MM.1S (cell line): ENCODE measurements around the gene BICDL1.

Experiments
- DNase-seq: peaks from one replicate; pipeline ENCODE4 v3.0.0-alpha.2; 2015
- H2AFZ ChIP-seq: fragments of 300-600 bp; sonication (generic); 2 replicates; pipeline ENCODE4 v1.6.0; 2016; ENCODE audit warnings: antibody characterized with exemption, low read length
- H3F3A ChIP-seq: fragments of 300-600 bp; sonication (generic); 2 replicates; pipeline ENCODE4 v1.6.1; 2016; ENCODE audit warnings: mild to moderate bottlenecking, antibody characterized with exemption, low read length, moderate library complexity, mixed read lengths; ENCODE audit not compliant: insufficient read depth
- H3K27ac ChIP-seq: fragments of 300-600 bp; sonication (generic); 2 replicates; pipeline ENCODE4 v1.5.1; 2016; ENCODE audit warnings: mild to moderate bottlenecking, low read length
- H3K27me3 ChIP-seq: fragments of 300-600 bp; sonication (generic); replicated peaks from 2 replicates; pipeline ENCODE4 v1.6.0; 2016; ENCODE audit warnings: low read length; ENCODE audit not compliant: insufficient read depth
- H3K36me3 ChIP-seq: fragments of 300-600 bp; sonication (generic); replicated peaks from 2 replicates; pipeline ENCODE4 v1.6.1; 2016; ENCODE audit warnings: mild to moderate bottlenecking, low read length, mixed read lengths; ENCODE audit not compliant: insufficient read depth
- H3K4me1 ChIP-seq: fragments of 300-600 bp; sonication (generic); 2 replicates; pipeline ENCODE4 v1.6.1; 2016; ENCODE audit warnings: low read length, mixed read lengths
- H3K4me2 ChIP-seq: fragments of 300-600 bp; sonication (generic); 2 replicates; pipeline ENCODE4 v1.6.0; 2016; ENCODE audit warnings: low read depth, low read length
- H3K4me3 ChIP-seq: fragments of 300-600 bp; sonication (generic); 2 replicates; pipeline ENCODE4 v1.5.1; 2016; ENCODE audit warnings: low read length, mixed read lengths
- H3K79me2 ChIP-seq: fragments of 300-600 bp; sonication (generic); 2 replicates; pipeline ENCODE4 v1.6.1; 2016; ENCODE audit warnings: mixed run types, low read length, mixed read lengths
- H3K9ac ChIP-seq: fragments of 300-600 bp; sonication (generic); 2 replicates; pipeline ENCODE4 v1.6.1; 2016; ENCODE audit warnings: low read length, mixed read lengths
- H3K9me2 ChIP-seq: fragments of 300-600 bp; sonication (generic); replicated peaks from 2 replicates; pipeline ENCODE4 v1.6.1; 2016; ENCODE audit warnings: mild to moderate bottlenecking, low read length, mixed read lengths; ENCODE audit not compliant: insufficient read depth
- H3K9me3 ChIP-seq: fragments of 300-600 bp; sonication (generic); replicated peaks from 2 replicates; pipeline ENCODE4 v1.6.1; 2016; ENCODE audit warnings: mild to moderate bottlenecking, low read length, mixed read lengths; ENCODE audit not compliant: insufficient read depth
- H4K20me1 ChIP-seq: fragments of 300-600 bp; sonication (generic); 2 replicates; pipeline ENCODE4 v1.6.1; 2016; ENCODE audit warnings: mild to moderate bottlenecking, low read length, moderate library complexity, mixed read lengths; ENCODE audit not compliant: insufficient read depth
- EZH2 ChIP-seq: fragments of 300-600 bp; sonication (generic); optimal IDR thresholded peaks from 2 replicates; pipeline ENCODE3; 2017; ENCODE audit warnings: low read depth, mild to moderate bottlenecking, antibody characterized with exemption, low read length, mixed read lengths
- EZH2phosphoT487 ChIP-seq: fragments of 300-600 bp; sonication (generic); IDR thresholded peaks from 2 replicates; pipeline ENCODE4 v1.6.1; 2018; ENCODE audit warnings: antibody characterized with exemption, low read length
- TF ChIP-seq, protein P1 (sequence below): fragments of 300-600 bp; sonication (generic); IDR thresholded peaks from 2 replicates; pipeline ENCODE4 v1.5.1; 2016; ENCODE audit warnings: antibody characterized with exemption, low read length, mixed read lengths

BICDL1 gene

DNA sequence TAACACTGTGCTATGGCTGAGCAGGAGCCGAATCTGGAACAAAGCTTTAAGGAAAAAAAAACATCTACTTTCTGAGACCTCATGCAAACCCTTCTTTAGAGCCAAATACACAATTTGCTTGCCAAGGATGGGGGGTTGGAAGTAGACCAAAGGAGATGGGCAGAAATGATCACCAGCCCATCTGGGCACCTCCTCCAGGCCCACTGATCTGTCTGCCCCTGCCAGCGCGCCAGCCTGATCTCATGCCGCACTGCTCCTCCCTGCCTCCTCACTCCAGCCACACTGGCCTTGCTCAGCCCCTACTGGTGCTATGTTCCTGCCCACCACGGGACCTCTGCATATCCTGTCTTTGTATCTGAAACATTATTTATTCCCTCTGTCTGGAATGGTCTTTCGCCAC lies 152.3 kb downstream of the BICDL1 start:
- Histone ChIP-seq H3K4me3 (no peak overlapping the region), H2AFZ (no peak overlapping the region), H4K20me1 (no peaks in the 10 kb centered on the region), H3K36me3 (no peaks in the 10 kb centered on the region), H3K4me1 (no peaks in the 10 kb centered on the region), H3K27ac (no peak overlapping the region), H3K9me3 (no peaks in the 10 kb centered on the region), H3K27me3 (no peaks in the 10 kb centered on the region), H3K9ac (no peak overlapping the region), H3K9me2 (no peaks in the 10 kb centered on the region), H3K4me2 (no peak overlapping the region), H3F3A (no peaks in the 10 kb centered on the region), H3K79me2 (no peaks in the 10 kb centered on the region; the same call in 1 of the 2 replicates)
- DNase-seq: no peak
- TF ChIP-seq EZH2phosphoT487: no peak
- TF ChIP-seq, protein P1, sequence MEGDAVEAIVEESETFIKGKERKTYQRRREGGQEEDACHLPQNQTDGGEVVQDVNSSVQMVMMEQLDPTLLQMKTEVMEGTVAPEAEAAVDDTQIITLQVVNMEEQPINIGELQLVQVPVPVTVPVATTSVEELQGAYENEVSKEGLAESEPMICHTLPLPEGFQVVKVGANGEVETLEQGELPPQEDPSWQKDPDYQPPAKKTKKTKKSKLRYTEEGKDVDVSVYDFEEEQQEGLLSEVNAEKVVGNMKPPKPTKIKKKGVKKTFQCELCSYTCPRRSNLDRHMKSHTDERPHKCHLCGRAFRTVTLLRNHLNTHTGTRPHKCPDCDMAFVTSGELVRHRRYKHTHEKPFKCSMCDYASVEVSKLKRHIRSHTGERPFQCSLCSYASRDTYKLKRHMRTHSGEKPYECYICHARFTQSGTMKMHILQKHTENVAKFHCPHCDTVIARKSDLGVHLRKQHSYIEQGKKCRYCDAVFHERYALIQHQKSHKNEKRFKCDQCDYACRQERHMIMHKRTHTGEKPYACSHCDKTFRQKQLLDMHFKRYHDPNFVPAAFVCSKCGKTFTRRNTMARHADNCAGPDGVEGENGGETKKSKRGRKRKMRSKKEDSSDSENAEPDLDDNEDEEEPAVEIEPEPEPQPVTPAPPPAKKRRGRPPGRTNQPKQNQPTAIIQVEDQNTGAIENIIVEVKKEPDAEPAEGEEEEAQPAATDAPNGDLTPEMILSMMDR: no peak
- TF ChIP-seq EZH2: no peak

- no peak for DNase-seq
- Histone ChIP-seq H3K27me3 (no peaks in the 10 kb centered on the region), H3K9ac (no peak overlapping the region), H2AFZ (no peak overlapping the region), H4K20me1 (no peaks in the 10 kb centered on the region), H3K4me2 (no peak overlapping the region), H3K36me3 (no peaks in the 10 kb centered on the region), H3K27ac (no peak overlapping the region), H3K4me1 (no peaks in the 10 kb centered on the region), H3K79me2 (no peaks in the 10 kb centered on the region), H3K9me3 (no peaks in the 10 kb centered on the region), H3K9me2 (no peaks in the 10 kb centered on the region), H3K4me3 (no peak overlapping the region), H3F3A (no peaks in the 10 kb centered on the region)
- TF ChIP-seq EZH2 (no peak), EZH2phosphoT487 (no peak)
- TF ChIP-seq, protein P1: no peak
Observed at GRCh38 chr12:120142231-120142877, 153.3 kb downstream of the BICDL1 start.
